Measurements from ENCODE around the gene IQCB1.
A peak's percentile ranks its signal among the peaks of the same experiment; 100 is the strongest.

The IQCB1 gene

GRCh38 chr3:121834671-121835464 is at the start of gene IQCB1, which contains the start of gene EAF2:
Gene IQCB1, minus strand, starts transcription at chr3:121835060. Its CDS starts 6,100 bp downstream, at chr3:121828960.
Gene EAF2, plus strand, starts transcription at chr3:121835209. Its CDS starts 77 bp downstream, at chr3:121835286.
- H3K36me3 Mint-ChIP-seq (ENCODE audit: low read depth) = peaks cover 9% of the 10 kb centered on the region
- no peak for TF ChIP-seq CTCF (IDR thresholded peaks at IDR 0.05; ENCODE audit: unreplicated experiment in 3 of 3)
- H3K4me1 Mint-ChIP-seq = peaks cover 22% of the 10 kb centered on the region
- H3K27me3 Mint-ChIP-seq (ENCODE audit: low read depth) = peaks cover 14% of the 10 kb centered on the region
- H3K27ac Mint-ChIP-seq = peak within 1 kb of the TSS; percentile 5 to 60 (median 53)
- H3K4me3 Mint-ChIP-seq = peak within 1 kb of the TSS; percentile 87 to 92 (median 89)
- no peaks in the 10 kb centered on the region for H3K9me3 Mint-ChIP-seq

- H3K9me3 Mint-ChIP-seq = no peaks in the 10 kb centered on the region
- H3K4me1 Mint-ChIP-seq = no peaks in the 10 kb centered on the region
- H3K27ac Mint-ChIP-seq = no peak overlapping the region
- H3K4me3 Mint-ChIP-seq = no peak overlapping the region
- H3K27me3 Mint-ChIP-seq (ENCODE audit: low read depth) = no peaks in the 10 kb centered on the region
- H3K36me3 Mint-ChIP-seq (ENCODE audit: low read depth) = no peaks in the 10 kb centered on the region
- TF ChIP-seq CTCF (IDR thresholded peaks at IDR 0.05; ENCODE audit: unreplicated experiment in 3 of 3) = no peak
Measured at GRCh38 chr3:121883507-121883906, 48.6 kb upstream of the IQCB1 start.

GRCh38 chr3:121878411-121878810 is 43.6 kb upstream of the IQCB1 start:
- H3K36me3 Mint-ChIP-seq (ENCODE audit: low read depth) = no peaks in the 10 kb centered on the region
- no peak overlapping the region for H3K4me3 Mint-ChIP-seq
- no peak overlapping the region for H3K27ac Mint-ChIP-seq
- no peaks in the 10 kb centered on the region for H3K4me1 Mint-ChIP-seq
- no peak for TF ChIP-seq CTCF (IDR thresholded peaks at IDR 0.05; ENCODE audit: unreplicated experiment in 3 of 3)
- no peaks in the 10 kb centered on the region for H3K9me3 Mint-ChIP-seq
- no peaks in the 10 kb centered on the region for H3K27me3 Mint-ChIP-seq (ENCODE audit: low read depth)

GRCh38 chr3:121871430-121871829 is 36.6 kb upstream of the IQCB1 start:
- Mint-ChIP-seq H3K4me1 (no peaks in the 10 kb centered on the region), H3K27ac (no peak overlapping the region), H3K36me3 (ENCODE audit: low read depth) (no peaks in the 10 kb centered on the region), H3K27me3 (ENCODE audit: low read depth) (no peaks in the 10 kb centered on the region), H3K4me3 (no peak overlapping the region), H3K9me3 (no peaks in the 10 kb centered on the region)
- TF ChIP-seq CTCF (IDR thresholded peaks at IDR 0.05; ENCODE audit: unreplicated experiment in 3 of 3) = no peak

- no peak for TF ChIP-seq CTCF (IDR thresholded peaks at IDR 0.05; ENCODE audit: unreplicated experiment in 3 of 3)
- Mint-ChIP-seq H3K9me3 (no peaks in the 10 kb centered on the region), H3K36me3 (ENCODE audit: low read depth) (peaks cover 4% of the 10 kb centered on the region)
Measured at GRCh38 chr3:121870717-121871116, 35.9 kb upstream of the IQCB1 start.

GRCh38 chr3:121869736-121870135 is 34.9 kb upstream of the IQCB1 start:
- Mint-ChIP-seq H3K4me1 (no peaks in the 10 kb centered on the region), H3K27me3 (ENCODE audit: low read depth) (no peaks in the 10 kb centered on the region), H3K9me3 (no peaks in the 10 kb centered on the region), H3K36me3 (ENCODE audit: low read depth) (peaks cover 4% of the 10 kb centered on the region), H3K27ac (no peak overlapping the region), H3K4me3 (no peak overlapping the region)
- no peak for TF ChIP-seq CTCF (IDR thresholded peaks at IDR 0.05; ENCODE audit: unreplicated experiment in 3 of 3)

More at GRCh38 chr3:121870717-121871116, 35.9 kb upstream of the IQCB1 start:
- Mint-ChIP-seq H3K27me3 (ENCODE audit: low read depth) (no peaks in the 10 kb centered on the region), H3K4me1 (no peaks in the 10 kb centered on the region), H3K4me3 (no peak overlapping the region), H3K27ac (no peak overlapping the region)

Data from nephron (organoid).